ENCODE results near the gene UIMC1. TPM values are rescaled to one million over a fixed set of nuclear protein-coding genes. Genes with fewer than 3 reads are reported as not detected.

The UIMC1 gene
- total RNA-seq, 1 experiment from 2014 or later, result 52.8 TPM

DNA sequence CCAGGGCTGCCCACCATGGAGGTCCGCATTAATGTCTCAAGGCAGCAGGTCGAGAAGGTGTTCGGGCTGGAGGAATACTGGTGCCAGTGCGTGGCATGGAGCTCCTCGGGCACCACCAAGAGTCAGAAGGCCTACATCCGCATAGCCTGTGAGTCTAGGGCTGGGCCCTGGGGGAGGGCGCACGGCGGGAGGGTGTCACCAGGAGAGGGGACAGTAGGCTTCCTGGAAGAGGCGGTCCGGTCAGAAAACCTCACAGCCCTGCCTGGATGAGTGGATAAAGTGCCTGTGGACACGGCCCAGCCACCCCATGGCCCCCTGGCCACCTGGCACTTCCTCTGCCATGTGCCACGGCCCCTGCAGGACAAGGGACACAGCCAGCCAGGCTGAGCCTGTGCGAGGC, 138.5 kb downstream of the UIMC1 start:
- H3K4me3 Mint-ChIP-seq (ENCODE audit: unreplicated experiment), result no peak overlapping the region
- TF ChIP-seq, protein P1, sequence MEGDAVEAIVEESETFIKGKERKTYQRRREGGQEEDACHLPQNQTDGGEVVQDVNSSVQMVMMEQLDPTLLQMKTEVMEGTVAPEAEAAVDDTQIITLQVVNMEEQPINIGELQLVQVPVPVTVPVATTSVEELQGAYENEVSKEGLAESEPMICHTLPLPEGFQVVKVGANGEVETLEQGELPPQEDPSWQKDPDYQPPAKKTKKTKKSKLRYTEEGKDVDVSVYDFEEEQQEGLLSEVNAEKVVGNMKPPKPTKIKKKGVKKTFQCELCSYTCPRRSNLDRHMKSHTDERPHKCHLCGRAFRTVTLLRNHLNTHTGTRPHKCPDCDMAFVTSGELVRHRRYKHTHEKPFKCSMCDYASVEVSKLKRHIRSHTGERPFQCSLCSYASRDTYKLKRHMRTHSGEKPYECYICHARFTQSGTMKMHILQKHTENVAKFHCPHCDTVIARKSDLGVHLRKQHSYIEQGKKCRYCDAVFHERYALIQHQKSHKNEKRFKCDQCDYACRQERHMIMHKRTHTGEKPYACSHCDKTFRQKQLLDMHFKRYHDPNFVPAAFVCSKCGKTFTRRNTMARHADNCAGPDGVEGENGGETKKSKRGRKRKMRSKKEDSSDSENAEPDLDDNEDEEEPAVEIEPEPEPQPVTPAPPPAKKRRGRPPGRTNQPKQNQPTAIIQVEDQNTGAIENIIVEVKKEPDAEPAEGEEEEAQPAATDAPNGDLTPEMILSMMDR (IDR thresholded peaks at IDR 0.05; ENCODE audit: insufficient read depth in 1 of 2, low read depth in 1 of 2, low read length in 1 of 2, severe bottlenecking in 1 of 2, unreplicated experiment in 1 of 2), result no peak
- H3K27me3 ChIP-seq (replicated peaks; ENCODE audit: control insufficient read depth, insufficient read depth, low read length), result no peaks in the 10 kb centered on the region; the same call in 1 of the 2 replicates
- H3K4me1 ChIP-seq, result 0 out of 2 replicates have a peak, but pooled peaks cover 4% of the 10 kb centered on the region
- no peak for DNase-seq
- no peaks in the 10 kb centered on the region for H3K9me3 Mint-ChIP-seq (ENCODE audit: unreplicated experiment)
- intact Hi-C loops (cut with micrococcal nuclease; ENCODE audit: unreplicated experiment), result no loop called here
- H3K36me3 Mint-ChIP-seq (ENCODE audit: insufficient read depth, unreplicated experiment), result no peaks in the 10 kb centered on the region
- no peak overlapping the region for H3K4me3 ChIP-seq (ENCODE audit: low read depth, low read length)
- POLR2A ChIA-PET, result no interaction called here
- H3K27ac Mint-ChIP-seq (ENCODE audit: unreplicated experiment), result no peak overlapping the region
- H3K4me1 Mint-ChIP-seq (ENCODE audit: low read depth, unreplicated experiment), result peaks cover 15% of the 10 kb centered on the region
- no peaks in the 10 kb centered on the region for H3K36me3 ChIP-seq (ENCODE audit: control insufficient read depth, insufficient read depth, low read length)
- H3K27me3 Mint-ChIP-seq (ENCODE audit: insufficient read depth, unreplicated experiment), result peaks cover 6% of the 10 kb centered on the region
- CTCF ChIA-PET, result no interaction called here
- BruUV-seq (replicated peaks), result no TSS peak
- no peaks in the 10 kb centered on the region for H3K9me3 ChIP-seq

DNA sequence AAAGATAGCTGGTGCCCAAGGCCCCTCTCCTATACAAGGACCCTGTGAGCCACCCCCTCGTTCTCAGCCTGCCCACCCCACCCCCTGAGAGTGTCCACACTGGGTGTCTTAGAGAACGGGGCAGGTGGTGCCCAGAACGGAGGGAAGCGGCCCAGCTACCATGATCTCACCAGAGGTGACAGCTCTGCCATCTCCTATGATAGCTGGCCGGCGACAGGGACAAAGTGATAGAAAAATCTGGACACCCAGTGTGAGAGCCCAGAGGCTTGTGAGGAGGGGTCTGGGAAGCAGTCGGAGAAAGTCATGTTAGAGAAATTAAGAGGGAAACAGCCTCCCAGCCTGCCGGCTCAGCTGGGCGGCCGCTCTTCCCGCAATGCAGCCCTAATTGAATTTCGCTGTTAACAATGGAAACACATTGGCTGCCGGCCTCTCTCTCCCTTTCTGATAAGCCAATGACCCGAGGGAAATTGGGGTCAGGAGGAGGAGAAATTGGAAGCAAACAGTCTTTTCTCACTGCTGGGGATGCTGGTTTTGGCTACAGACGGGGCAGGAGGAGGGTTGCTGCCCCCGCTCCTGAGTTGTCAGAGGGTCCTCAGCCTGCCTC, 139.8 kb downstream of the UIMC1 start:
- Mint-ChIP-seq H3K27me3 (ENCODE audit: insufficient read depth, unreplicated experiment) (no peaks in the 10 kb centered on the region), H3K36me3 (ENCODE audit: insufficient read depth, unreplicated experiment) (no peaks in the 10 kb centered on the region), H3K4me3 (ENCODE audit: unreplicated experiment) (no peak overlapping the region), H3K27ac (ENCODE audit: unreplicated experiment) (no peak overlapping the region), H3K9me3 (ENCODE audit: unreplicated experiment) (no peaks in the 10 kb centered on the region), H3K4me1 (ENCODE audit: low read depth, unreplicated experiment) (peaks cover 15% of the 10 kb centered on the region)
- no peak for DNase-seq
- Histone ChIP-seq H3K4me1 (0 out of 2 replicates have a peak, but pooled peaks cover 4% of the 10 kb centered on the region), H3K9me3 (no peaks in the 10 kb centered on the region), H3K36me3 (ENCODE audit: control insufficient read depth, insufficient read depth, low read length) (no peaks in the 10 kb centered on the region), H3K27me3 (replicated peaks; ENCODE audit: control insufficient read depth, insufficient read depth, low read length) (no peaks in the 10 kb centered on the region; the same call in 1 of the 2 replicates), H3K4me3 (ENCODE audit: low read depth, low read length) (no peak overlapping the region)
- CTCF ChIA-PET, result interaction anchor here (0.5 to 1.0 kb wide), 2 partner anchors 40 to 206 kb away, joined by 3 to 9 read pairs; no protein-coding TSS in a partner anchor
- POLR2A ChIA-PET, result no interaction called here
- BruUV-seq (replicated peaks), result no TSS peak
- intact Hi-C loops (cut with micrococcal nuclease; ENCODE audit: unreplicated experiment), result no loop called here
- TF ChIP-seq, protein P1 (IDR thresholded peaks at IDR 0.05; ENCODE audit: insufficient read depth in 1 of 2, low read depth in 1 of 2, low read length in 1 of 2, severe bottlenecking in 1 of 2, unreplicated experiment in 1 of 2), result no peak

DNA sequence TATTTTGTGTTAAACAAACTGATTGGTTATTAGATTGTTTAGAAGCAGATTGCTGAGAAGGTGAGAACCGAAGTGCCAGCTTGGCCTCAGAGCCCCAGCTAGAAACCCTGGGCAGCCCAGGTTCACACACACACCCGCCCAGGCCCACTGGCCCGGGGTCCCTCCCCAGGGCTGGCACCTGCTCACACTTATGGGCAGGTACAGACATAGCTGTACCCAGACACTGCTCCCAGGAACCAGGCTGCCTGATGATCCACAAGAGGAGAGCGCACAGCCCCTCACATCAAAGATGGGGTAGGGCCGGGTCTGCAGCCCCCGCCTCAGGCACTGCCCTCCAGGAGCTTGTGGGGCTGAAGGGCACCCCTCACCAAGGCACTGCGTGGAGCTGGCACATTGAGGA, 140.6 kb downstream of the UIMC1 start:
- no peak overlapping the region for H3K4me3 ChIP-seq (ENCODE audit: low read depth, low read length)
- Mint-ChIP-seq H3K27ac (ENCODE audit: unreplicated experiment) (no peak overlapping the region), H3K36me3 (ENCODE audit: insufficient read depth, unreplicated experiment) (no peaks in the 10 kb centered on the region), H3K4me3 (ENCODE audit: unreplicated experiment) (no peak overlapping the region), H3K27me3 (ENCODE audit: insufficient read depth, unreplicated experiment) (no peaks in the 10 kb centered on the region), H3K9me3 (ENCODE audit: unreplicated experiment) (no peaks in the 10 kb centered on the region), H3K4me1 (ENCODE audit: low read depth, unreplicated experiment) (peaks cover 15% of the 10 kb centered on the region)
- CTCF ChIA-PET, result interaction anchor here (1.4 kb wide), 1 partner anchor 205 kb away, joined by 4 read pairs; no protein-coding TSS in a partner anchor
- H3K4me1 ChIP-seq, result 0 out of 2 replicates have a peak, but pooled peaks cover 4% of the 10 kb centered on the region
- POLR2A ChIA-PET, result no interaction called here
- no TSS peak for BruUV-seq (replicated peaks)
- H3K9me3 ChIP-seq, result no peaks in the 10 kb centered on the region
- intact Hi-C loops (cut with micrococcal nuclease; ENCODE audit: unreplicated experiment), result no loop called here
- no peak for DNase-seq
- TF ChIP-seq, protein P1 (IDR thresholded peaks at IDR 0.05; ENCODE audit: insufficient read depth in 1 of 2, low read depth in 1 of 2, low read length in 1 of 2, severe bottlenecking in 1 of 2, unreplicated experiment in 1 of 2), result no peak
- H3K36me3 ChIP-seq (ENCODE audit: control insufficient read depth, insufficient read depth, low read length), result no peaks in the 10 kb centered on the region
- no peaks in the 10 kb centered on the region; the same call in 1 of the 2 replicates for H3K27me3 ChIP-seq (replicated peaks; ENCODE audit: control insufficient read depth, insufficient read depth, low read length)

Measured in Caco-2 (cell line).